Smooth muscle cell (in vitro differentiated cells): ENCODE results near the gene TIFAB. TPM values are rescaled to one million over a fixed set of nuclear protein-coding genes. Genes with fewer than 3 reads are reported as not detected.
A peak's percentile ranks its signal among the peaks of the same experiment; 100 is the strongest.

Experiments used
- DNase-seq: peaks from one replicate; lab custom pipeline; 2025; ENCODE audit not compliant: unreplicated experiment; lab: John Stamatoyannopoulos, UW
- H2AFZ ChIP-seq: fragments of 200-600 bp; sonication (generic); 2 replicates; pipeline ENCODE4 v1.6.0; 2016; ENCODE audit warnings: antibody characterized with exemption, low read depth, mild to moderate bottlenecking
- H3F3A ChIP-seq: fragments of 200-600 bp; sonication (generic); 2 replicates; pipeline ENCODE4 v1.6.0; 2017; ENCODE audit warnings: antibody characterized with exemption, low read depth
- H3K27ac ChIP-seq: fragments of 200-600 bp; sonication (generic); 2 replicates; pipeline ENCODE4 v1.5.1; 2016; ENCODE audit warnings: low read depth, mild to moderate bottlenecking
- H3K27me3 ChIP-seq: fragments of 200-600 bp; sonication (generic); 2 replicates; pipeline ENCODE4 v1.6.1; 2016; ENCODE audit warnings: low read depth, mild to moderate bottlenecking
- H3K36me3 ChIP-seq: fragments of 200-600 bp; sonication (generic); 2 replicates; pipeline ENCODE4 v1.5.1; 2016; ENCODE audit warnings: low read depth
- H3K4me1 ChIP-seq: fragments of 200-600 bp; sonication (generic); 2 replicates; pipeline ENCODE4 v1.5.1; 2016; ENCODE audit warnings: low read depth
- H3K4me2 ChIP-seq: fragments of 200-600 bp; sonication (generic); 2 replicates; pipeline ENCODE4 v1.6.0; 2016; ENCODE audit warnings: mild to moderate bottlenecking
- H3K4me3 ChIP-seq: fragments of 200-600 bp; sonication (generic); 2 replicates; pipeline ENCODE4 v1.5.1; 2016; ENCODE audit warnings: mild to moderate bottlenecking
- H3K79me2 ChIP-seq: fragments of 200-600 bp; sonication (generic); 2 replicates; pipeline ENCODE4 v1.6.0; 2016; ENCODE audit warnings: low read depth, mild to moderate bottlenecking
- H3K9ac ChIP-seq: fragments of 200-600 bp; sonication (generic); 2 replicates; pipeline ENCODE4 v1.6.0; 2016; ENCODE audit warnings: low read depth
- H3K9me3 ChIP-seq: fragments of 200-600 bp; sonication (generic); replicated peaks from 2 replicates; pipeline ENCODE4 v1.5.1; 2016; ENCODE audit warnings: low read depth
- H4K20me1 ChIP-seq: fragments of 200-600 bp; sonication (generic); 2 replicates; pipeline ENCODE4 v1.6.0; 2016; ENCODE audit warnings: low read depth
- WGBS: methylation state at CpG from one replicate; pipeline ENCODE4 v1.1.7; 2016; ENCODE audit warnings: low lambda C conversion rate; 5-methylcytosine and 5-hydroxymethylcytosine counted together
- polyA plus RNA-seq: library from polyadenylated mRNA; unstranded; fragments of >200 nt; fragmentation: Nextera tagmentation; extraction: Ambion mirVana; gene quantifications from 2 replicates; pipeline ENCODE4 v1.2.1, GENCODE V29; 2016
- total RNA-seq: library from RNA; depleted of rRNA; stranded (reverse); fragments of >200 nt; gene quantifications from 2 replicates; pipeline ENCODE4 v1.2.3, GENCODE V29; 2014
- TF ChIP-seq, protein P1 (sequence below): fragments of 200-600 bp; sonication (generic); IDR thresholded peaks from 2 replicates; pipeline ENCODE4 v1.5.1; 2017; ENCODE audit warnings: borderline replicate concordance, mild to moderate bottlenecking, antibody characterized with exemption; ENCODE audit not compliant: insufficient read depth, poor library complexity, severe bottlenecking

The TIFAB gene
- total and polyA plus RNA-seq, 2 experiments from 2014 or later = 0.08 TPM; not detected in 1

DNA sequence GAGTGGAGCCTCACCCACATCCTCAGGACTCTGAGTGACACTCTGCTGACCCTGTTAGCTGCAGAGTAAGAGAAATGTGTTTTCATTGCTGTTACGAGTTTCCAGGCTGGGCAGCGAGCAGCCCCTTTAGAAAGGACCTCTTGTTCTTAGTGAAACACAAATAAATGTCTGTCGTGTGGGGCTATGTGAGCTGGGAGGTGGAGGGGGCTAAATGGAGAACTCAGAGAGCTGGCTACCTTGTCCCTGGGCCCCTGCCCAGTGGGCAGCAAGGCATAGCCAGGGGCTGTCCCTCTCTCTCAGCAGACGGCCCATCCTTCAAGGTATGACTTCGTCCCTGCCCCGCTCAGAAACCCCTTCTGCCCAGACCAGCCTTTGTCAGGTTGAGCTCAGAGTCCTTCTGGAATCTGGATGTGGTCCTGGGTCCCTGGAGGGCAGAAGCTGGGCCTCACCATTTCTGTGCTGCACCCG lies 15.2 kb downstream of the TIFAB start:
- TF ChIP-seq, protein P1, sequence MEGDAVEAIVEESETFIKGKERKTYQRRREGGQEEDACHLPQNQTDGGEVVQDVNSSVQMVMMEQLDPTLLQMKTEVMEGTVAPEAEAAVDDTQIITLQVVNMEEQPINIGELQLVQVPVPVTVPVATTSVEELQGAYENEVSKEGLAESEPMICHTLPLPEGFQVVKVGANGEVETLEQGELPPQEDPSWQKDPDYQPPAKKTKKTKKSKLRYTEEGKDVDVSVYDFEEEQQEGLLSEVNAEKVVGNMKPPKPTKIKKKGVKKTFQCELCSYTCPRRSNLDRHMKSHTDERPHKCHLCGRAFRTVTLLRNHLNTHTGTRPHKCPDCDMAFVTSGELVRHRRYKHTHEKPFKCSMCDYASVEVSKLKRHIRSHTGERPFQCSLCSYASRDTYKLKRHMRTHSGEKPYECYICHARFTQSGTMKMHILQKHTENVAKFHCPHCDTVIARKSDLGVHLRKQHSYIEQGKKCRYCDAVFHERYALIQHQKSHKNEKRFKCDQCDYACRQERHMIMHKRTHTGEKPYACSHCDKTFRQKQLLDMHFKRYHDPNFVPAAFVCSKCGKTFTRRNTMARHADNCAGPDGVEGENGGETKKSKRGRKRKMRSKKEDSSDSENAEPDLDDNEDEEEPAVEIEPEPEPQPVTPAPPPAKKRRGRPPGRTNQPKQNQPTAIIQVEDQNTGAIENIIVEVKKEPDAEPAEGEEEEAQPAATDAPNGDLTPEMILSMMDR = no peak
- Histone ChIP-seq H3K9ac (peak overlapping the region; percentile 55), H3K9me3 (no peaks in the 10 kb centered on the region), H3K27ac (peak overlapping the region; percentile 95), H3K36me3 (no peaks in the 10 kb centered on the region), H3K4me1 (peaks cover 16% of the 10 kb centered on the region), H2AFZ (no peak overlapping the region), H3K4me2 (peak overlapping the region; percentile 13), H4K20me1 (no peaks in the 10 kb centered on the region), H3K79me2 (no peaks in the 10 kb centered on the region), H3K27me3 (no peaks in the 10 kb centered on the region), H3F3A (peaks cover 37% of the 10 kb centered on the region), H3K4me3 (no peak overlapping the region)
- WGBS = 41% methylated on average over 7 of the region's 7 CpGs
- DNase-seq = no peak

DNA sequence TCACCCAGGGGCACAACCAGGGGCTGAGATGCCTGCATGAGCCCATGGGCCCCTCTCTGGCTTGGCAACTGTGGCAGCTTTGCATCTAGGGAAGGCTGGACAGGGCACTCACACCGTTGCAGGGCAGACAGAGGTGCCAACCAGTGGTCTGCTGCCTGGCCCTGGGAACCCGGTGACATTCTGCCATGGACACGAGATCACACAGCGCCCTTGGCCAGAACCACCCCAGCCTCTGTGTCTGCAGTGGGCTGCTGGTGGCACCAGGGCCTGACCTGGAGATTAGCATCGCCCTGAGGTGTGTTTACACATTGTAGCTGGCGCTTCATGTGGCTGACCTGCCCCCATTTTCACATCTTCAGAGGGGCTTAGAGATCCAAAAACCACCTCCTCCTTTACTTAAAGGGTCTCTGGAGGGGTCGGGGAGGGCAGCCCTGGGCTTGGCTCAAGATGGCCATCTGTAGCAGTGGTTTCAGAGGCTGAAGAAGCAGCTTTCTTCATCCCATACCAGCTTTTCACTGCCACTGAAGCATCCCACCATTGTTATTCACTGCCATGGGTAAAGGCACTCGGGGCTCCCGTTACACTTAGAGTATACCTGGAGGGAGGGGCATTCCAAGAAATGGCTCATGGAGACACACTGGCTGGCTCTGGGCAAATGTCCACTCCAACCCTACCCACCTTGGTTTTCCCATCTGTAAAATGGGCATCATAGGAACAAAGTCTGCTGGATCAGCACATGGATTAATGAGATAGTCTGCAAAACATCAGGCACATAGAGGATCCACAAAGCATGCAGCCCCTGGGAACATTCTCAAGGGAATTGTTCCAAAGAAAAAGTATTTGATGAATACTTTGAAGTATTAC lies 16.5 kb downstream of the TIFAB start:
- Histone ChIP-seq H3F3A (peaks cover 41% of the 10 kb centered on the region), H3K27ac (peak overlapping the region; percentile 95), H2AFZ (no peak overlapping the region), H3K4me3 (no peak overlapping the region), H3K9me3 (no peaks in the 10 kb centered on the region), H3K4me1 (peaks cover 16% of the 10 kb centered on the region), H4K20me1 (no peaks in the 10 kb centered on the region), H3K27me3 (no peaks in the 10 kb centered on the region), H3K36me3 (no peaks in the 10 kb centered on the region), H3K9ac (peak overlapping the region; percentile 42), H3K4me2 (no peak overlapping the region), H3K79me2 (no peaks in the 10 kb centered on the region)
- 89% methylated on average over 9 of the region's 9 CpGs for WGBS
- TF ChIP-seq, protein P1 = no peak
- no peak for DNase-seq

DNA sequence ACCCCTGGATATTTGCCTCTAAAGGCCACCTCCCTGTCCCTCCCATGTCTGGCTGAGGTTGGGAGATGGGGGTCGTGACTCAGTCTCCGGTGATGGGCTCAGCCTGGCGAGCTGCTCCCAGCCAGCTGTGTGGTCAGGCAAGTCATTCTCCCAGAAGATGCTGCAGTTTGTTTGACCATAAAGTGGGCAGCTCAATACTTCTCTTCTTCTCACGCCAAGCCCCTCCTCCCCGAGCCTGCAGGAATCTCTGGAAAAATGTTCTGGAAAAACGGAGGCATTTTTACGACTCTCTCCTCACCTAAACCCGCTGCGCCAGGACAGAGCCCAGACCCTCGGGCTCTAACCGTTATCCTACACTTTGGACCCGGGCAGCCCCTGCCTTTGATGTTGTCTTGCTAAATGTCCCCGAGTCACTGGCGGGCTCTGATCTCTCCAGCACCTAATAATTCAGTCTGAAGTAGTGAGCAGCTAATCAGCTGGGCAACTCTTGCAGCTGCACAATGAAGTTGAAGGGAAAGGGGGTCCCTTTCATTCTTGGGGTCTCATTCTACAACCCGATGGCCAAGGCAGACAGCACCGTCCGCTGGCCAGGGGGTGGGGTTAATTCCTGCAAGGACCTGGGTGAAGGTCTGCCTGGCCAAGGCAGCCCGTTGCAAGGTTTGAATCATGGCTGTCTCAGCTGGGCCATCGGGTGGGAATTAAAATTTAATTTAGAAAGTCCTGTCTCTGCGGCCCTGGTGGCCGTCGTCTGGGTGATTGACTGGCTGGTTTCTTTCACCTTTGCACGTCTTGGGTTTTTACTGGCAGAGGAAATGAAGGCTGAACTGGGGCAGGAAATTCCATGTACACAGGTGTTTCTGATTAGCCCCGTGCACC lies 17.3 kb downstream of the TIFAB start:
- TF ChIP-seq, protein P1 = no peak
- Histone ChIP-seq H3K36me3 (no peaks in the 10 kb centered on the region), H3K79me2 (no peaks in the 10 kb centered on the region), H3K4me3 (no peak overlapping the region), H3K27ac (peak overlapping the region; percentile 95), H3K27me3 (no peaks in the 10 kb centered on the region), H3K4me1 (peaks cover 21% of the 10 kb centered on the region), H2AFZ (no peak overlapping the region), H3F3A (peaks cover 46% of the 10 kb centered on the region), H3K4me2 (peak overlapping the region; percentile 77), H3K9me3 (no peaks in the 10 kb centered on the region), H4K20me1 (no peaks in the 10 kb centered on the region), H3K9ac (peak overlapping the region; percentile 80)
- WGBS = 12% methylated on average over 24 of the region's 24 CpGs
- DNase-seq = no peak
